SK-N-DZ (cell line): ENCODE data around the gene SLAMF1.
"Not testable (repeated sequence)": the region's sequence is repeated elsewhere in the genome, so short reads cannot be mapped to it uniquely, and the experiment has no call there.

ENCODE experiments used
- DNase-seq: peaks from one replicate; pipeline ENCODE4 v3.0.0-alpha.2; 2015; ENCODE audit warnings: low spot score

SLAMF1 gene

DNA sequence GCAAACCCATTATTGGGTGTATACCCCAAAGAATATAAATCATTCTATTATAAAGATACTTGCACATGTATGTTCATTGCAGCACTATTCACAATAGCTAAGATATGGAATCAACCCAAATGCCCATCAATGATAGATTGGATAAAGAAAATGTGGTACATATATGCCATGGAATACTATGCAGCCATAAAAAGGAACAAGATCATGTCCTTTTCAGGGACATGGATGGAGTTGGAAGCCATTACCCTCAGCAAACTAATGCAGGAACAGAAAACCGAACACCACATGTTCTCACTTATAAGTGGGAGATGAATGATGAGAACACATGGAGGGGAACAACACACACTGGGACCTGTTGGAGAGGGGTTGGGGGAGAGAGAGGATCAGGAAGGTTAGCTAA is 83.6 kb downstream of the SLAMF1 start:
- DNase-seq = not testable (repeated sequence)

DNA sequence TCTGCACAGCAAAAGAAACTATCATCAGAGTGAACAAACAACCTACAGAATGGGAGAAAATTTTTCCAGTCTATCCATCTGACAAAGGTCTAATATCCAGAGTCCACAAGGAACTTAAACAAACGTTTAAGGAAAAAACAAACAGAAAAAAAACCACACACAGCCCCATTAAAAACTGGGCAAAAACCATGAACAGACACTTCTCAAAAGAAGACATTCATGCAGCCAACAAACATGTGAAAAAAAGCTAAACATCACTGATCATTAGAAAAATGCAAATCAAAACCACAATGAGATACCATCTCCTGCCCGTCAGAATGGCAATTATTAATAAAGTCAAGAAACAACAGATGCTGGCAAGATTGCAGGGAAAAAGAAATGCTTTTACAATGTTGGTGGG is 84.1 kb downstream of the SLAMF1 start:
- not testable (repeated sequence) for DNase-seq

DNA sequence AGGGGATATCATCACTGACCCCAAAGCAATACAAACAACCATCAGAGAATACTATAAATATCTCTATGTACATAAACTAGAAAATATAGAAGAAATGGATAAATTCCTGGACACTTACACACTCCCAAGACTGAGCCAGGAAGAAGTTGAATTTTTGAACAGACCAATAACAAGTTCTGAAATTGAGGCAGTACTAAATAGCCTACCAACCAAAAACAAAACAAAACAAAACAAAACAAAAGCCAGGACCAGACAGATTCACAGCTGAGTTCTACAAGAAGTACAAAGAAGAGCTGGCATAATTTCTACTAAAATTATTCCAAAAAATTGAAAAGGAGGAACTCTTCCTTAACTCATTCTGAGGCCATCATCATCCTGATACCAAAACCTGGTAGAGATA is 86.0 kb downstream of the SLAMF1 start:
- no peak for DNase-seq

DNA sequence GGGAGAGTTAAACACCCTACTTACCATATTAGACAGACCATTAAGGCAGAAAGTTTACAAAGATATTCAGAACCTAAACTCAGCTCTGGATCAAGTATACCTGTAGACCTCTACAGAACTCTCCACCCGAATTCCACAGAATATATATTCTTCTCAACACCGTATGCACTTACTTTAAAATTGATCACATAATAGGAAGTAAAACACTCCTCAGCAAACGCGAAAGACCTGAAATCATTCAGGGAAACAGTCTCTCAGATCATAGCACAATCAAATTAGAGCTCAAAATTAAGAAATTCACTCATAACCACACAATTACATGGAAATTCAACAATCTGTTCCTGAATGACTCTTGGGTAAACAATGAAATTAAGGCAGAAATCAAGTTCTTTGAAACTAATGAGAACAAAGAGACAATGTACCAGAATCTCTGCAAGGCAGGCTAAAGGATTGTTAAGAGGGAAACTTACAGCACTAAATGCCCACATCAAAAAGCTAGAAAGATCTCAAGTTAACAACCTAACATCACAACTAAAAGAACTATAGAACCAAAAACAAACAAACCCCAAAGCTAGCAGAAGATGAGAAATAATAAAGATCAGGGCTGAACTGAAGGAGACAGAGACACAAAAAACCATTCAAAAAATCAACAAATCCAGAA is 86.7 kb downstream of the SLAMF1 start:
- no peak for DNase-seq

DNA sequence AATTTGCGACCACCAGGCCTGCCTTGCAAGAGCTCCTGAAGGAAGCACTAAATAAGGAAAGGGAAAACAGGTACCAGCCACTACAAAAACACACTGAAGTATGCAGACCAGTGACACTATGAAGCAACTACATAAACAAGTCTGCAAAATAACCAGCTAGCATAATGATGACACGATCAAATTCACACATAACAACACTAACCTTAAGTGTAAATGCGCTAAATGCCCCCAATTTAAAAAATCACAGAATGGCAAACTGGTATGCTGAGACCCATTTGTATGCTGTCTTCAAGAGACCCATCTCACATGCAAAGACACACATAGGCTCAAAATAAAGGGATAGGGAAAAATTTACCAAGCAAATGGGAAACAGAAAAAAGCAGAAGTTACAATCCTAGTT is 87.4 kb downstream of the SLAMF1 start:
- DNase-seq = not testable (repeated sequence)

DNA sequence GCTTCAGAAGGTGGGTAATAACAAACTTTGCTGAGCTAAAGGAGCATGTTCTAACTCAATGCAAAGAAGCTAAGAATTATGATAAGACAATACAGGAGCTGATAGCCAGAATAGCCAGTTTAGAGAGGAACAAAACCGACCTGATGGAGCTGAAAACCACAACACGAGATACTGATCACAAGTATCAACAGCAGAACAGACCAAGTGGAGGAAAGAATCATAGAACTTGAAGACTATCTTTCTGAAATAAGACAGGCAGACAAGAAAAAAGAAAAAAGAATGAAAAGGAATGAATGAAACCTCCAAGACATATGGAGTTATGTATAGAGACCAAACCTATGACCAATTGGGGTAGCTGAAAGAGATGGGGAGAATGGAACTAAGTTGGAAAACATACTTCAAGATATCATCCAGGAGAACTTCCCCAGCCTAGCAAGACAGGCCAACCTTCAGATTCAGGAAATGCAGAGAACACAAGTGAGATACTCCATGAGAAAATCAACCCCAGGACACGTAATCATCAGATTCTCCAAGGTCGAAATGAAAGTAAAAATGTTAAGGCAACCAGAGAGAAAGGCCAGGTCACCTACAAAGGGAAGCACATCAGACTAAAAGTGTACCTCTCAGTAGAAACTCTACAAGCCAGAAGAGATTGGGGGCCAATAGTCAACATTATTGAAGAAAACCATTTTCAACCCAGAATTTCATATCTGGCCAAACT is 88.0 kb downstream of the SLAMF1 start:
- DNase-seq = no peak
